ENCODE results near the gene SMIM5.

Gene SMIM5

DNA sequence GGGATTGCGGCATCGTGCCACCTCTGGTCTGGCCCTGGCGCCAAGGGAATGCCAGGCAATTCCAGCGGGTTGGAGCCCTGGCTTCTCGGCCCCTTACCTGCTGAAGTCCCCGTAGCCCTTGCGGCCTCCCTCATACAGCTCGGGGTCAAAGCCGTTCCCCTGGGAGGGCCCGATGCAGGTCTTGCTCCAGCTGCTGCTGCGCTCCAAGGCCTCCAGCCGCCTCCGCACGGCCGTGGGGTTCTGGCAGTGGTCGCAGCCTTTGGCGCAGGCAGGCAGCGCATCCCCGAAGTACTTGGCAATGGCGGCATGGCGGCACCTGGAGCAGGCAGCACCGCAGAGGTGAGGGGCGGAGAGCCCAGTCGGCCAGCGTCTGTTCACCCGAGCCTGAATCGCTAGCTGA lies 1.9 kb upstream of the SMIM5 start:
- TF ChIP-seq, protein P1, sequence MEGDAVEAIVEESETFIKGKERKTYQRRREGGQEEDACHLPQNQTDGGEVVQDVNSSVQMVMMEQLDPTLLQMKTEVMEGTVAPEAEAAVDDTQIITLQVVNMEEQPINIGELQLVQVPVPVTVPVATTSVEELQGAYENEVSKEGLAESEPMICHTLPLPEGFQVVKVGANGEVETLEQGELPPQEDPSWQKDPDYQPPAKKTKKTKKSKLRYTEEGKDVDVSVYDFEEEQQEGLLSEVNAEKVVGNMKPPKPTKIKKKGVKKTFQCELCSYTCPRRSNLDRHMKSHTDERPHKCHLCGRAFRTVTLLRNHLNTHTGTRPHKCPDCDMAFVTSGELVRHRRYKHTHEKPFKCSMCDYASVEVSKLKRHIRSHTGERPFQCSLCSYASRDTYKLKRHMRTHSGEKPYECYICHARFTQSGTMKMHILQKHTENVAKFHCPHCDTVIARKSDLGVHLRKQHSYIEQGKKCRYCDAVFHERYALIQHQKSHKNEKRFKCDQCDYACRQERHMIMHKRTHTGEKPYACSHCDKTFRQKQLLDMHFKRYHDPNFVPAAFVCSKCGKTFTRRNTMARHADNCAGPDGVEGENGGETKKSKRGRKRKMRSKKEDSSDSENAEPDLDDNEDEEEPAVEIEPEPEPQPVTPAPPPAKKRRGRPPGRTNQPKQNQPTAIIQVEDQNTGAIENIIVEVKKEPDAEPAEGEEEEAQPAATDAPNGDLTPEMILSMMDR (IDR thresholded peaks at IDR 0.05; ENCODE audit: low read depth, low read length): no peak
- TF ChIP-seq EZH2phosphoT487 (IDR thresholded peaks at IDR 0.05; ENCODE audit: low read depth): no peak
- H3K79me2 ChIP-seq (ENCODE audit: low read length): no peaks in the 10 kb centered on the region
- no peak overlapping the region for H3K4me3 ChIP-seq (ENCODE audit: low read length)
- no peaks in the 10 kb centered on the region for H3K27me3 ChIP-seq (ENCODE audit: low read depth, low read length)
- H3K9ac ChIP-seq (ENCODE audit: low read length): no peak overlapping the region
- no peaks in the 10 kb centered on the region; the same call in 1 of the 2 replicates for H4K20me1 ChIP-seq (ENCODE audit: insufficient read depth, low read length)
- H3K4me2 ChIP-seq (ENCODE audit: low read length): no peak overlapping the region
- no peak overlapping the region for H2AFZ ChIP-seq (ENCODE audit: low read depth, low read length)
- no peaks in the 10 kb centered on the region for H3K9me3 ChIP-seq (ENCODE audit: insufficient read depth, low read length)
- peaks cover 16% of the 10 kb centered on the region for H3K4me1 ChIP-seq (ENCODE audit: low read length)
- H3K36me3 ChIP-seq (replicated peaks; ENCODE audit: low read depth, low read length): peaks cover 6% of the 10 kb centered on the region
- H3K27ac ChIP-seq (ENCODE audit: low read length): no peak overlapping the region

DNA sequence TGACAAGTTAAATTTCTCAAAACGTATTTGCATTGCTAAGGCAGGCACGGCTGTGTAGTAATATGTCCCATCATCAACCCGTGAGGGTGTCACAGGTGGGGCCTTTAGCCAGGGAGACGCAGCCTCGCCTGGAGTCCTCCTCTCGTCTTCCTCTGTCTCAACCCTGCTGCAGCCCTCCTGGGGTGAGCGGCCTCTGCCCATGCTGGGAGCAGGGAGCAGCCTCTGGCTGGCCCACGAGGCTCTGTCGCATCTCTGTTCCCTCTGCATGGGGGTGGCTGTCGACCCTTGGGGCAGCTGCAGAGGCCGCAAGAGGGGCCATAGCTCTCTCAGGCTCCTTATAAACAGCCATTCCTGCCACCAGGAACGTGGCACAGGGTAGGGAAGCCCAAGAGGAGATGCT lies 806 bp upstream of the SMIM5 start:
- Histone ChIP-seq H3K9ac (ENCODE audit: low read length) (no peak overlapping the region), H3K27me3 (ENCODE audit: low read depth, low read length) (no peaks in the 10 kb centered on the region), H2AFZ (ENCODE audit: low read depth, low read length) (no peak overlapping the region), H3K4me3 (ENCODE audit: low read length) (no peak overlapping the region), H3K4me1 (ENCODE audit: low read length) (peaks cover 16% of the 10 kb centered on the region), H3K9me3 (ENCODE audit: insufficient read depth, low read length) (no peaks in the 10 kb centered on the region), H3K27ac (ENCODE audit: low read length) (no peak overlapping the region), H3K4me2 (ENCODE audit: low read length) (no peak overlapping the region), H4K20me1 (ENCODE audit: insufficient read depth, low read length) (no peaks in the 10 kb centered on the region; the same call in 1 of the 2 replicates), H3K36me3 (replicated peaks; ENCODE audit: low read depth, low read length) (peaks cover 6% of the 10 kb centered on the region), H3K79me2 (ENCODE audit: low read length) (no peaks in the 10 kb centered on the region)
- TF ChIP-seq, protein P1 (IDR thresholded peaks at IDR 0.05; ENCODE audit: low read depth, low read length): no peak
- no peak for TF ChIP-seq EZH2phosphoT487 (IDR thresholded peaks at IDR 0.05; ENCODE audit: low read depth)

DNA sequence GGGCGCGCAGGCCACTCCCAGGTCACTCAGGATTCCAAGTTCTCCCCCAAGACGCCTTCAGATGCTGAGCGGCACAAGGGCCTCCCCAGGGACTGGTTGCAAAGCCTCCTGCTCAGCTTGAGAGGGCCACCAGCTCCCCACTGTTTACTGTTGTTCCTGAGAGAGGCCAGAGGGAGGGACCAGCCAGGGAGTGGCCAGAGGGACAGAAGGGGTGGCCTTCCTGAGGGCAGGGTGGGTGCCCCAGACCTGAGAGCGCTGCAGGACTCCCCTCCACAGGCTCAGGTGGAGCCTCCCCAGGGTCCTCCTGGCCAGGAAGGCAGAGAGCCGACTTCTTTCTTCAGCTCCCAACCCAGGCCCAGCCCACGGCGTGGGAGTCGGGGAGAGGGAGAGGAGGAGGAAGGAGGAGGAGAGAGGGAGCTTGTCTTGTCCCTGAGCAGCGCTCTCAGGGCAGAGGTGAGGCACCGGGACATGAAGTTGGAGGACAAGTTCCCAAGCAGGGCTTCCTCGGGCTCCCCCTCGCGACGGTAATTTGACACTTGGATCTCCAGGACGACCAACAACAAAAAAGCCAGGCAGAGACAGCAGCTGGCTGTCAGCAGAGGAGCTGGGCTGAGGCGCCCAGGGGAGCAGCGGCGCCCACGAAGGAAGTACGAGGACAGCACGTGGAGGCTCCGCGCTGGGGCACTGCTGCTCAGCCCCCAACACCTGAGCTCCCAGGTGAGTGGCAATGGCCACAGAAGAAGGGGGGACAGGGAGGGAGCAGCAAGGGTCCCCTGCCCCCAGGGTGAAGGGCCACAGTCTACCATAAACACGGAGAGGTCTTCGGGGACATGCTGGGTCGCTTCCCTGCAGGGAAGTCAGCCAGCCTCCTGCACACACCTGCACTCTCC lies 497 bp downstream of the SMIM5 start:
- Histone ChIP-seq H3K4me3 (ENCODE audit: low read length) (no peak overlapping the region), H3K36me3 (replicated peaks; ENCODE audit: low read depth, low read length) (peaks cover 7% of the 10 kb centered on the region), H2AFZ (ENCODE audit: low read depth, low read length) (no peak overlapping the region), H3K79me2 (ENCODE audit: low read length) (no peaks in the 10 kb centered on the region), H3K4me1 (ENCODE audit: low read length) (peaks cover 16% of the 10 kb centered on the region), H3K4me2 (ENCODE audit: low read length) (peak overlapping the region; percentile 55), H3K27me3 (ENCODE audit: low read depth, low read length) (no peaks in the 10 kb centered on the region), H3K9ac (ENCODE audit: low read length) (no peak overlapping the region), H4K20me1 (ENCODE audit: insufficient read depth, low read length) (no peaks in the 10 kb centered on the region; the same call in 1 of the 2 replicates), H3K27ac (ENCODE audit: low read length) (no peak overlapping the region; the same call in 1 of the 2 replicates), H3K9me3 (ENCODE audit: insufficient read depth, low read length) (no peaks in the 10 kb centered on the region)
- TF ChIP-seq EZH2phosphoT487 (IDR thresholded peaks at IDR 0.05; ENCODE audit: low read depth): no peak
- TF ChIP-seq, protein P1 (IDR thresholded peaks at IDR 0.05; ENCODE audit: low read depth, low read length): peak; percentile 51

DNA sequence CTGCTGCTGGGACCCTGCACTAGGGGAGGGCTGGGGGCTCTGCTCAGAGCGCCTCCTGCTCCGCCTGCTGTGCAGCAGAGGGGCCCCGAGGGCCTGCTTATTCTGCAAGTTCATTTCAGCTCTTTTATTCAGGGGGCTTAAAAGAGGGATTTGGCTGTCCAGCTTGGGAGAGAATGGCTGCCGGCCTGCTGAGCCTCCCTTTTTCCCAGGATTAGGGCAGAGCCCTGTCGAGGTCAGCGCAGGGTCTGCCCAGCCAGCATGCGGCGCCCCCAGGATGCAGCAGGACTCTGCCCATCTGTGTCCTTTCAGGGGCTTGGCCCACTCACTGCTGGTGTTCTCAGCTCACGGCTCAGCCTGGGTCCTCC lies 1.1 kb downstream of the SMIM5 start:
- no peak overlapping the region for H3K9ac ChIP-seq (ENCODE audit: low read length)
- H2AFZ ChIP-seq (ENCODE audit: low read depth, low read length): no peak overlapping the region
- H3K4me3 ChIP-seq (ENCODE audit: low read length): no peak overlapping the region
- H3K79me2 ChIP-seq (ENCODE audit: low read length): no peaks in the 10 kb centered on the region
- no peak overlapping the region for H3K27ac ChIP-seq (ENCODE audit: low read length)
- TF ChIP-seq, protein P1 (IDR thresholded peaks at IDR 0.05; ENCODE audit: low read depth, low read length): no peak
- TF ChIP-seq EZH2phosphoT487 (IDR thresholded peaks at IDR 0.05; ENCODE audit: low read depth): no peak
- H3K36me3 ChIP-seq (replicated peaks; ENCODE audit: low read depth, low read length): peaks cover 7% of the 10 kb centered on the region
- H3K9me3 ChIP-seq (ENCODE audit: insufficient read depth, low read length): no peaks in the 10 kb centered on the region
- H3K4me1 ChIP-seq (ENCODE audit: low read length): peaks cover 16% of the 10 kb centered on the region
- no peaks in the 10 kb centered on the region; the same call in 1 of the 2 replicates for H4K20me1 ChIP-seq (ENCODE audit: insufficient read depth, low read length)
- H3K27me3 ChIP-seq (ENCODE audit: low read depth, low read length): no peaks in the 10 kb centered on the region
- H3K4me2 ChIP-seq (ENCODE audit: low read length): no peak overlapping the region; the same call in 1 of the 2 replicates
